K562 (cell line): ENCODE measurements around the gene ST6GALNAC1. TPM values are rescaled to one million over a fixed set of nuclear protein-coding genes. Genes with fewer than 3 reads are reported as not detected.
A peak's percentile ranks its signal among the peaks of the same experiment; 100 is the strongest.

ENCODE experiments used
- CHCHD3 ChIP-seq: fragments of 250-450 bp; sonication (Bioruptor Pico); IDR thresholded peaks from 2 replicates; pipeline ENCODE4 v2.1.2; 2022; ENCODE audit warnings: mild to moderate bottlenecking
- EGR1 ChIP-seq: fragments of 450-650 bp; conservative IDR thresholded peaks from 2 replicates; pipeline ENCODE4 v1.6.1; 2017; ENCODE audit warnings: mild to moderate bottlenecking
- FOXA1 ChIP-seq: fragments of 450-650 bp; IDR thresholded peaks from 2 replicates; pipeline ENCODE4 v1.6.1; 2016; ENCODE audit warnings: mild to moderate bottlenecking, borderline replicate concordance
- FOXM1 ChIP-seq, 2 experiments: fragments of 450-650 bp in 1 of 2; sonication (generic) in 1 of 2; formaldehyde crosslinking in 1 of 2; IDR thresholded peaks; 2 replicates each; pipeline versions ENCODE4 v1.6.1 to v1.9.0; 2017 to 2022; ENCODE audit warnings: low read depth in 2 of 2, mild to moderate bottlenecking in 2 of 2, missing genetic modification reagents in 1 of 2, moderate library complexity in 1 of 2
- HDAC1 ChIP-seq, 2 experiments: fragments of 450-650 bp; IDR thresholded peaks; 2 replicates each; pipeline ENCODE4 v1.6.1; 2016 to 2017; ENCODE audit warnings: inconsistent platforms in 1 of 2, mild to moderate bottlenecking in 1 of 2, moderate library complexity in 1 of 2
- KDM1A ChIP-seq, 2 experiments: fragments of 450-650 bp; IDR thresholded peaks; 2 replicates each; pipeline ENCODE4 v1.6.1; 2016; ENCODE audit warnings: mild to moderate bottlenecking in 2 of 2
- KLF6 ChIP-seq: fragments of 250-450 bp; sonication (Bioruptor Pico); IDR thresholded peaks from 2 replicates; pipeline ENCODE4 v1.4.0; 2020; ENCODE audit warnings: mild to moderate bottlenecking, moderate library complexity, borderline replicate concordance
- NCOA2 ChIP-seq, 2 experiments: fragments of 450-650 bp; IDR thresholded peaks; 2 replicates each; pipeline ENCODE4 v1.6.1; 2018; ENCODE audit warnings: mild to moderate bottlenecking in 2 of 2, moderate library complexity in 1 of 2; ENCODE audit not compliant: partially characterized antibody in 2 of 2
- NEUROD1 ChIP-seq: fragments of 150-350 bp; IDR thresholded peaks from 2 replicates; pipeline ENCODE4 v1.6.1; 2014; ENCODE audit warnings: borderline replicate concordance, low read length, low read depth; ENCODE audit not compliant: partially characterized antibody
- SREBF1 ChIP-seq: fragments of 150-350 bp; IDR thresholded peaks from 2 replicates; pipeline ENCODE4 v1.6.1; 2014; ENCODE audit warnings: antibody characterized with exemption, low read depth, low read length, borderline replicate concordance
- TBL1XR1 ChIP-seq, 2 experiments: IDR thresholded peaks; 2 replicates each; pipeline ENCODE4 v1.6.1; 2012; ENCODE audit warnings: improper control_type of control experiment in 2 of 2, low read length in 2 of 2, mild to moderate bottlenecking in 1 of 2
- U2AF2 ChIP-seq: fragments of 200-400 bp; formaldehyde crosslinking; optimal IDR thresholded peaks from 2 replicates; pipeline ENCODE3; 2017; ENCODE audit warnings: low read depth, mild to moderate bottlenecking, low read length
- ZNF165 ChIP-seq: fragments of 250-450 bp; sonication (Bioruptor Pico); IDR thresholded peaks from 2 replicates; pipeline ENCODE4 v1.4.0; 2020; ENCODE audit warnings: borderline replicate concordance
- ZNF316 ChIP-seq: fragments of 450-650 bp; IDR thresholded peaks from 2 replicates; pipeline ENCODE4 v1.6.1; 2016
- ZNF695 ChIP-seq: fragments of 450-650 bp; formaldehyde crosslinking; IDR thresholded peaks from 2 replicates; pipeline ENCODE4 v1.4.0; 2020; ENCODE audit warnings: mild to moderate bottlenecking, moderate library complexity
- polyA plus RNA-seq, 8 experiments: library from polyadenylated mRNA; depleted of rRNA in 4 of 8; stranded (reverse) in 5 of 8; unstranded in 3 of 8; fragments of >200 nt; fragmentation: Nextera tagmentation in 2 of 8; fragmentation: Illumina TruSeq in 1 of 8; extraction: Ambion mirVana in 2 of 8; extraction: Trizol in 1 of 8; gene quantifications; 2 replicates each; pipeline versions ENCODE4 v1.2.1 to v1.2.3, GENCODE V29; 2011 to 2014; ENCODE audit warnings: inconsistent platforms in 1 of 8, missing spikeins in 1 of 8
- total RNA-seq, 7 experiments: library from RNA; depleted of rRNA in 6 of 7; stranded (reverse); fragments of >200 nt in 6 of 7; fragmentation: Illumina TruSeq in 2 of 7; extraction: Trizol in 2 of 7; gene quantifications; 2 replicates each; pipeline versions ENCODE4 v1.2.1 to v1.2.3, GENCODE V29; 2011 to 2021; ENCODE audit warnings: low replicate concordance in 1 of 7
- TF ChIP-seq, protein P1 (sequence below), 2 experiments: fragments of 250-450 bp in 1 of 2; fragments of 450-650 bp in 1 of 2; sonication (Bioruptor Pico) in 1 of 2; IDR thresholded peaks; 2 replicates each; pipeline versions ENCODE4 v1.6.1 to v1.8.0; 2016 to 2021; ENCODE audit warnings: mild to moderate bottlenecking in 2 of 2, moderate library complexity in 2 of 2, missing compliant biosample characterization in 1 of 2, missing genetic modification characterization in 1 of 2
- TF ChIP-seq, protein P2 (sequence below): sonication (generic); formaldehyde crosslinking; IDR thresholded peaks from 2 replicates; pipeline ENCODE4 v1.8.0; 2023; ENCODE audit warnings: mild to moderate bottlenecking, missing genetic modification reagents
- TF ChIP-seq, protein P3 (sequence below): fragments of 450-650 bp; IDR thresholded peaks from 2 replicates; pipeline ENCODE4 v1.6.1; 2016; ENCODE audit warnings: low read depth, mild to moderate bottlenecking, moderate library complexity
- TF ChIP-seq, protein P4 (sequence below), 3 experiments: fragments of 200-800 bp in 1 of 3; sonication (Bioruptor generic) in 1 of 3; sonication (generic) in 1 of 3; formaldehyde crosslinking in 1 of 3; IDR thresholded peaks; 2 replicates each; pipeline versions ENCODE4 v1.6.1 to v1.8.0; 2016 to 2022; ENCODE audit warnings: mild to moderate bottlenecking in 2 of 3, missing compliant biosample characterization in 2 of 3, missing genetic modification characterization in 2 of 3, missing genetic modification reagents in 1 of 3
- TF ChIP-seq, protein P5 (sequence below): fragments of 450-650 bp; IDR thresholded peaks from 2 replicates; pipeline ENCODE4 v1.6.1; 2018; ENCODE audit warnings: mild to moderate bottlenecking, low read depth; ENCODE audit not compliant: partially characterized antibody
- TF ChIP-seq, protein P6 (sequence below): fragments of 450-650 bp; formaldehyde crosslinking; IDR thresholded peaks from 2 replicates; pipeline ENCODE4 v1.4.0; 2022; ENCODE audit warnings: missing genetic modification characterization

ST6GALNAC1 gene
- total and polyA plus RNA-seq, 9 of the 15 experiments (the other 6 are each of a cell fraction or from before 2014, with no cell fraction given), result 20.6 to 68.4 (median 50.5) TPM

DNA sequence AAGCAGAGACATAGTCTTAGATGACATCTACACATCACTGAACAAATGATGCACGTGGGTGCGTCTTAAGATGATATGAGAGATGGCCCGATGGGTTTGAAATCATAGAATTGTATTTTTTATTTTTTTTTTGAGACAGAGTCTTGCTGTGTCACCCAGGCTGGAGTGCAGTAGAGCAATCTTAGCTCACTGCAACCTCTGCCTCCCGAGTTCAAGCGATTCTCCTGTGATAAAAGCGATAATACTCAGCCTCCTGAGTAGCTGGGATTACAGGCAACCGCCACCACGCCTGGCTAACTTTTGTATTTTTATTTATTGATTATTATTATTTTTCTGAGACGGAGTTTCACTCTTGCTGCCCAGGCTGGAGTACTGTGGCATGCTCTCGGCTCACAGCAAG lies 5.3 kb downstream of the ST6GALNAC1 start (continued):
- TF ChIP-seq FOXM1 (IDR thresholded peaks at IDR 0.05; ENCODE audit: low read depth) (no peak), FOXM1 (CRISPR knock-in tag; IDR thresholded peaks at IDR 0.05; ENCODE audit: low read depth) (no peak), NCOA2 (IDR thresholded peaks at IDR 0.05; ENCODE audit: partially characterized antibody in 2 of 2) (no peak), TBL1XR1 (IDR thresholded peaks at IDR 0.05; ENCODE audit: low read length in 2 of 2) (no peak), KDM1A (IDR thresholded peaks at IDR 0.05) (peak; percentile 77 to 84), ZNF316 (peak; percentile 31; the same call in 1 of the 2 replicates), CHCHD3 (CRISPR knock-in tag) (no peak), ZNF165 (CRISPR knock-in tag) (no peak), SREBF1 (no peak), U2AF2 (no peak), NEUROD1 (no peak), KLF6 (CRISPR knock-in tag) (no peak), ZNF695 (CRISPR knock-in tag) (no peak), FOXA1 (no peak), EGR1 (no peak), HDAC1 (IDR thresholded peaks at IDR 0.05) (peak in 1 of 2 experiments; percentile 40; a peak in 1 of 4 replicates)
- TF ChIP-seq, protein P1, sequence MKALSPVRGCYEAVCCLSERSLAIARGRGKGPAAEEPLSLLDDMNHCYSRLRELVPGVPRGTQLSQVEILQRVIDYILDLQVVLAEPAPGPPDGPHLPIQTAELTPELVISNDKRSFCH (CRISPR knock-in tag; IDR thresholded peaks at IDR 0.05), result no peak
- TF ChIP-seq, protein P1 (tag; IDR thresholded peaks at IDR 0.05), result no peak
- TF ChIP-seq, protein P2, sequence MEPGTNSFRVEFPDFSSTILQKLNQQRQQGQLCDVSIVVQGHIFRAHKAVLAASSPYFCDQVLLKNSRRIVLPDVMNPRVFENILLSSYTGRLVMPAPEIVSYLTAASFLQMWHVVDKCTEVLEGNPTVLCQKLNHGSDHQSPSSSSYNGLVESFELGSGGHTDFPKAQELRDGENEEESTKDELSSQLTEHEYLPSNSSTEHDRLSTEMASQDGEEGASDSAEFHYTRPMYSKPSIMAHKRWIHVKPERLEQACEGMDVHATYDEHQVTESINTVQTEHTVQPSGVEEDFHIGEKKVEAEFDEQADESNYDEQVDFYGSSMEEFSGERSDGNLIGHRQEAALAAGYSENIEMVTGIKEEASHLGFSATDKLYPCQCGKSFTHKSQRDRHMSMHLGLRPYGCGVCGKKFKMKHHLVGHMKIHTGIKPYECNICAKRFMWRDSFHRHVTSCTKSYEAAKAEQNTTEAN, result no peak
- TF ChIP-seq, protein P3, sequence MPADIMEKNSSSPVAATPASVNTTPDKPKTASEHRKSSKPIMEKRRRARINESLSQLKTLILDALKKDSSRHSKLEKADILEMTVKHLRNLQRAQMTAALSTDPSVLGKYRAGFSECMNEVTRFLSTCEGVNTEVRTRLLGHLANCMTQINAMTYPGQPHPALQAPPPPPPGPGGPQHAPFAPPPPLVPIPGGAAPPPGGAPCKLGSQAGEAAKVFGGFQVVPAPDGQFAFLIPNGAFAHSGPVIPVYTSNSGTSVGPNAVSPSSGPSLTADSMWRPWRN, result no peak
- TF ChIP-seq, protein P4, sequence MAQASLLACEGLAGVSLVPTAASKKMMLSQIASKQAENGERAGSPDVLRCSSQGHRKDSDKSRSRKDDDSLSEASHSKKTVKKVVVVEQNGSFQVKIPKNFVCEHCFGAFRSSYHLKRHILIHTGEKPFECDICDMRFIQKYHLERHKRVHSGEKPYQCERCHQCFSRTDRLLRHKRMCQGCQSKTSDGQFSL (CRISPR knock-in tag; IDR thresholded peaks at IDR 0.05), result no peak
- TF ChIP-seq, protein P4 (tag; IDR thresholded peaks at IDR 0.05), result no peak
- TF ChIP-seq, protein P5, sequence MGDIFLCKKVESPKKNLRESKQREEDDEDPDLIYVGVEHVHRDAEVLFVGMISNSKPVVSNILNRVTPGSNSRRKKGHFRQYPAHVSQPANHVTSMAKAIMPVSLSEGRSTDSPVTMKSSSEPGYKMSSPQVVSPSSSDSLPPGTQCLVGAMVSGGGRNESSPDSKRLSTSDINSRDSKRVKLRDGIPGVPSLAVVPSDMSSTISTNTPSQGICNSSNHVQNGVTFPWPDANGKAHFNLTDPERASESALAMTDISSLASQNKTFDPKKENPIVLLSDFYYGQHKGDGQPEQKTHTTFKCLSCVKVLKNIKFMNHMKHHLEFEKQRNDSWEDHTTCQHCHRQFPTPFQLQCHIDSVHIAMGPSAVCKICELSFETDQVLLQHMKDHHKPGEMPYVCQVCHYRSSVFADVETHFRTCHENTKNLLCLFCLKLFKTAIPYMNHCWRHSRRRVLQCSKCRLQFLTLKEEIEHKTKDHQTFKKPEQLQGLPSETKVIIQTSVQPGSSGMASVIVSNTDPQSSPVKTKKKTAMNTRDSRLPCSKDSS, result no peak
- TF ChIP-seq, protein P6, sequence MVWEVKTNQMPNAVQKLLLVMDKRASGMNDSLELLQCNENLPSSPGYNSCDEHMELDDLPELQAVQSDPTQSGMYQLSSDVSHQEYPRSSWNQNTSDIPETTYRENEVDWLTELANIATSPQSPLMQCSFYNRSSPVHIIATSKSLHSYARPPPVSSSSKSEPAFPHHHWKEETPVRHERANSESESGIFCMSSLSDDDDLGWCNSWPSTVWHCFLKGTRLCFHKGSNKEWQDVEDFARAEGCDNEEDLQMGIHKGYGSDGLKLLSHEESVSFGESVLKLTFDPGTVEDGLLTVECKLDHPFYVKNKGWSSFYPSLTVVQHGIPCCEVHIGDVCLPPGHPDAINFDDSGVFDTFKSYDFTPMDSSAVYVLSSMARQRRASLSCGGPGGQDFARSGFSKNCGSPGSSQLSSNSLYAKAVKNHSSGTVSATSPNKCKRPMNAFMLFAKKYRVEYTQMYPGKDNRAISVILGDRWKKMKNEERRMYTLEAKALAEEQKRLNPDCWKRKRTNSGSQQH (CRISPR knock-in tag), result no peak
